ENCODE data around the gene ABRACL.

GRCh38 chr6:139003751-139004150 is 24.8 kb upstream of the ABRACL start:
- TF ChIP-seq POLR2A (IDR thresholded peaks at IDR 0.05; ENCODE audit: low read depth) (no peak), CTCF (IDR thresholded peaks at IDR 0.05) (no peak)

All from esophagus muscularis mucosa (tissue), 3 donors.